Endometrial microvascular endothelial cells (primary cell): ENCODE results near the gene SYNJ2. TPM values are rescaled to one million over a fixed set of nuclear protein-coding genes. Genes with fewer than 3 reads are reported as not detected.

Experiments
- in situ Hi-C: cut with HindIII; loops from 2 replicates; pipeline ENCODE4 v1.10.0; 2017; ENCODE audit warnings: low sequenced_read_pairs, low pct_unique_long_range_greater_than_20kb; ENCODE audit errors: inconsistent ontology term
- total RNA-seq: library from RNA; depleted of rRNA; stranded (reverse); fragments of >200 nt; gene quantifications from one replicate; pipeline ENCODE4 v1.2.3, GENCODE V29; 2015; ENCODE audit errors: inconsistent ontology term

The SYNJ2 gene
- total RNA-seq, 1 donor from 2014 or later: 66.0 TPM

DNA sequence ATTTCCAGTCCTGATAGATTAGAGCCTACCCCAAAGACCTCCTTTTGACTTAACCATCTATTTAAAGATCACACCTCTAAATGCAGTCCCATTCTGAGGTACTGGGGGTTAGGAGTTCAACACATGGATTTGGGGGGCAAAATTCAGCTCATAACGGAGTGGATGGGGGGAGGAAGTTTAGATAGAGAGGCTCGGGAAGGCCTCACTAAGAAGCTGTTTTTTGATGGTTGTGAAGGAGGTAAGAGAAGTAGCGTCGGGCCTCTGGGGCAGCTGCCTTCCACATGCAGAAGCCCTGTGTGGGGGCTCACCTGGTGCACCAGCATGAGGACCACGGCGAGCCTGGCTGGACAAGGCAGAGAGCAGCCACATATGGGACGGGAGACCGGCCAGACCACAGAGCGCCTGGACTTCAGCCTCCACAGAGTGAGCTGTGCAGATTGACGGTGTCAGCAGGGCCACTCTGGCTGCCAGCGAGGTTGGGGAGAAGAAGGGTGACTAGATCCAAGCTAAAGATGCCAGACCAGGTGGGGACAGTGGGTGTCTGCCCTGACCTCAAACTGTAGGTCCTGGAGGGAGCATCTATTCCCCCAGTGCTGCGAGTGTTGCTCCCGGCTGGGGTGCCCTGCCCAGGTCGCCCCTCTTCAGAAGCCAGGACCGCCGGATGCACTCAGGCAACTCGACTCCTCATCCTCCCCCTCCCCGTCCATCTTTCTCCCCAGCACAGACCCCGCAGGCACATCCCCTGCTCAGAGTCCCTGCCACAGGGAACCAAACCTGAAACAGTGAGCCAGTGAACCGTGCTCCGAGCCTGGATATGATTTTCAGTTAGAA is 5.1 kb upstream of the SYNJ2 start:
- in situ Hi-C loops: no loop called here

DNA sequence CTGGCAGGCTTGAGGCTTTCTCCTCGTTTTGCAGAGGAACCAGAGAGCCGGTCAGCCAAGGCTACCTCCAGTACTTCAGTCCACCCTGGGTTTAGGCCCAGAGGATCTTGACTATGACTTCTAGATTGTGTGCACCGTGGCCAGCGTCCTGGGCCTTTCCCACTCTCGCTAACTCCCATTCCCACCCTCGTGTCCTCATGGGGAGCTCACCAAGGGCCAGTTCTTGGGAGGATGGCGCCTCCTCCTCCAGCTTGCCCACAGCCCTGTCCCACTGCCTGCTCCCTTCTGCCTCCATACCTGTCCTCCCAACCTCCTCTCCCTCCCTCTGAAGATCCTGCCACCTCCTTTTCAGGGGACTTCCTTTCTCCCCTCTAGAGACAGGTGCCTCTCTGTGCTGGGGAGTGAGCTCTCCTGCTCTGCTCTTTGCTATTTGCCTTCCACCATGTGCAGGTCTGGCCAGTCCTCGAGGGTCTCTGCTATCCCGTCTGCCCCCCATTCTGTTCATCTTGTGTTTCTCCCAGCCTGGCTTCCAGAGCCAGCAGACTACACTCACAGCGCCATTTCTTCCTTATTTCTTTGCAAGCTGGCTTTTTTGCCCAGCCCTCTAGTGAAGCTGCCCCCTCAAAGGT is 4.4 kb upstream of the SYNJ2 start:
- in situ Hi-C loops: no loop called here

DNA sequence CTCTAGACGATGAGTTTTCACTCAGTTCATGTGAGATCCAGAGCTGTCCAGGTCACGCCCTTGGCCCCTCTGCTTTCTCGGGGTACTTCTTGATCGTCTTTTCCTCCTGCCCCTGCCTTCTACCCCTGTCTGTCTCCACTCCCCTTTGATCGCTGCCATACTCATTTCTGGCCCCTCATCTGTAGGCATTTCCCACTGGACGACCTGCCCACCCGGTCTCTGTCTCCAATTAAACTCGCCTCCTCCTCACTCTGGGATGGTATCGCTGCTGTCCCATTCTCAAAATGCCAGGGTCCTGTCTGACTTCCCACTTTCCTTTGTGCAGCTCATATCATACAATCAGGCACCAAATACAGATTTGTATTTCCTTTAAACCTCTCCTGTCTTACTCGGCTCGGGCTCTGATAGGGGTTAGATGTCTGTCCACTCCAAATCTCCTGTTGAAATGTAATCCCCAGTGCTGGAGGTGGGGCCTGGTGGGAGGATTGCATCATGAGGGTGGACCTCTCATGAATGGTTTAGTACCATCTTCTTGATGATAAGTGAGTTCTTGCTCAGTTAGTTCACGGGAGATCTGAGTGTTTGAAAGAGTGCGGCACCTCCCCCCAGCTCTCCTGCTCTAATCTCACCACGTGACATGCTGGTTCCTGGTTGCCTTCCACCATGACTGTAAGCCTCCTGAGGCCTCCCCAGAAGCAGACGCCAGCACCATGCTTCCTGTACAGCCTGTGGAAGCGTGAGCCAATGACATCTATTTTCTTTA is 3.5 kb upstream of the SYNJ2 start:
- in situ Hi-C loops: no loop called here

DNA sequence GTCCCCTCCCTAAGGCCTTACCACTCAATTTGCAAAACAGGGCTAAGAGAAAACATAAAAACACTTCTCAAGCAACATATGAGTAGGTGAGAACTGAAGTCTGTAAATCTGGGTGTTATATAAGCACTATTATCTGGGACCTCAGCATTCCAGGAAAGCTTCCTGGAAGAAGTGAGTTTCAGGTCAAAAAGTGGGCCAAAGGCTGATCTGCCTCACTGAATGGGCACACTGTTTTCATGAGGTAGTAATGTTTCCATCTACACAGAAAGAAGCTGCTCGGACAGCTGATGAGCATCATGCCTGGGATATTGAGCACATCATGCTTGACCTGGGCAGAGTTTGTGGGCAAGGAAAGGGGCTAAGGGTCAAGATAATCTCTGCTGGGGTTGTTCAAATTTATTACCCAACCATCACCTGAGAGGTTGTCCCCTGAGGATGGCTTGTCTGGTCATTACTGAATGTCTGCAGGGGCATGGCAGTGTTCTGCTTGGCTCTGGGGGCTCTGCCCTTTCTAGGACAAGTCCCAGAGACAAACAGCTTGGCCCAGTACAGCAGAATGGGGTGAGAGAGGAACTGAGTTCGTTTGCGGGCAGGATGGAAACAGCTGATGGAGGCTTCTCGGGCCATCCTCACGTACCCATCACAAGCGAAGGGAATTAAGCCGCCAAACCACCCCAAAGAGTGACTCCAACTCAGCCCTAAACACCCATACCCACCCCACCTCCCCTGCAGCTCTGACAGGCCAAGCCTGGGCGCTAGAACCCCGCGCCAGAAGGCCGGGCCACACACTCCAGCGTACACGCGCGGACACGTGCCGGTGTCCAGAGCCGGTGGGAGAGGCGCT is 1.2 kb upstream of the SYNJ2 start:
- in situ Hi-C loops: no loop called here

GRCh38 chr6:157981132-157981394 is 600 bp upstream of the SYNJ2 start:
- in situ Hi-C loops: no loop called here

- in situ Hi-C loops: no loop called here
Observed at GRCh38 chr6:157982102-157982562, 469 bp downstream of the SYNJ2 start.

- in situ Hi-C loops: no loop called here
Observed at GRCh38 chr6:157982563-157983405, 1.1 kb downstream of the SYNJ2 start.

GRCh38 chr6:157983406-157984119 is 1.9 kb downstream of the SYNJ2 start:
- in situ Hi-C loops: no loop called here

DNA sequence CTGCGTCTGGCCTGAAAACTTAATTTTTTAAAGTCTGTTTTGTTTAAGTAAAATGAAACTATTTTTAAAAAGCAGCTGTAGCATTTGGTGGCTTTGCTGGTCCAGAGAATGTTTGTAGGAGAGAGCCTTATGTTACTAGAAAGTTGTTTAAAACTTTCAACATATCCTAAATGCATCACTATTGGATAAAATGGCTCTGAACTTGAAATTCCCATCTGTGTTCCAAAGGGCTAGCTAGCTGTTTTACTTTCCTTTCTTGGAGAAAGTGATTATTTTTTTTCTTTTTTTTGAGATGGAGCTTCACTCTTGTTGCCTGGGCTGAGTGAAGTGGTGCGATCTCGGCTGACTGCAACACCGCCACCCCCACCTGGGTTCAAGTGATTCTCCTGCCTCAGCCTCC is 2.5 kb downstream of the SYNJ2 start:
- in situ Hi-C loops: no loop called here

GRCh38 chr6:157984686-157985225 is 3.1 kb downstream of the SYNJ2 start:
- in situ Hi-C loops: no loop called here

GRCh38 chr6:157985378-157986155 is 3.9 kb downstream of the SYNJ2 start:
- in situ Hi-C loops: no loop called here

GRCh38 chr6:157987788-157988699 is 6.4 kb downstream of the SYNJ2 start:
- in situ Hi-C loops: no loop called here

DNA sequence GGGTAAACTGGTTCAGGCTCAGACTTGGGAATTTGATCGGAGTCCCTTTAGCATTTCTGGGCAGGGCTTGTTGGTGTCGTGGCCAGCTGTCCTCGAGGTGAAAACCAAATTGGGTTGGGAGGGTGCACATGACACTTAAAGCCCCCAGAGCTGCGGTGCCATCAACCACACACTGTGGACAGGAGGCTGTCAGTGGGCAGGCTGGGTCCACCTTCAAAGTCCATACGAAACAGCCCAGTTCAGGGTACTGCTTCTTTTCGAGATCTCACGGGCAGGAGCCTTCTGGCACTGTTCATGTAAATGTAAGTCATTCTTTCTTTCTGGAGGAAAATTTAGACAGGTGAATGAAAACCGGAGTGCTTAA is 7.0 kb downstream of the SYNJ2 start:
- in situ Hi-C loops: no loop called here

DNA sequence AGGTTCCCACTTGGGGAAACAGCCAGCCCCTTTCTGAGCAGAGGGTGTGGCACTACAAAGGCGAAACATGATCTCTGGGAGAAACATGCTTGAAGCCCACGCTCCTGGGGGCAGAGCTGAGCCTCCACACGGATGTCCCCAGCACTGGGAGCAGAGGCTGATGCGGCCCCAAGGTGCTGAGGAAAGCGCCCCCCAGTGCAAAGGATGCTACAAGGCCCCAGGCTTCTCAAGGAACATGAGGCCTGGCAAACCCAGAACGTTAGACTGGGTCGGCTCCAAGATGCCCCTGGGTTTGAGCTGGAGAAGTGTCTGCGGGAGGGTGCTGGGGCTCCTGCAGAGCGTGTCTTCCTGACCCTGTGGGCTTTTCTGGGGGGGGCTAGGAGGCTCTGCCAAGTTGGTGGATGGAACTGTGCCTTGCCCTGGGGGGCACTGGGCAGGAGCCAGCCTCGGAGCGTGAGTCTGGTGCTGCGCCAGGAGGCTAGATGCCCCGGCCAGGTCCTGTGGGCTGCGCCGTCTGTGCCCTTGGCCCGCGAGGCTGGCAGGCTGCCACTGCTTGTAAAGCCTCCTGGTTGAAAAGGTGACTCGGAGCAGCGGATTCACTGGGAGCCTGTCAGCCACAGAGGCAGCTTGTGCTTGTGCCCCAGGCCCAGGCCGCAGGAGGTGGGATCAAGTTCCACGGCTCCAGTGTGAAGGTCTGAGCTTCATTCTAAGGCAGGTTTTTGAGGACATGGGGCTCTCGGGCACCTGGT is 8.1 kb downstream of the SYNJ2 start:
- in situ Hi-C loops: no loop called here
